H1 (cell line): Measurements from ENCODE around the gene OSBPL5. TPM values are rescaled to one million over a fixed set of nuclear protein-coding genes. Genes with fewer than 3 reads are reported as not detected.

Experiments used
- BACH1 ChIP-seq: IDR thresholded peaks from 2 replicates; pipeline ENCODE4 v1.6.1; 2012; ENCODE audit warnings: low read length, improper control_type of control experiment
- KDM1A ChIP-seq: fragments of 200-600, 300-600 bp; sonication (generic); IDR thresholded peaks from 2 replicates; pipeline ENCODE4 v1.7.1; 2016; ENCODE audit warnings: mild to moderate bottlenecking, low read length, borderline replicate concordance
- polyA plus RNA-seq, 7 experiments: library from polyadenylated mRNA; depleted of rRNA in 3 of 7; stranded (reverse) in 5 of 7; unstranded in 2 of 7; fragments of >200 nt in 5 of 7; fragments of 200-250 nt in 2 of 7; gene quantifications; 1 replicate in 5 of 7; 2 replicates in 1 of 7; 4 replicates in 1 of 7; pipeline versions ENCODE4 v1.2.1 to v1.2.3, GENCODE V29; 2011 to 2013; ENCODE audit warnings: missing spikeins in 2 of 7, mixed read lengths in 2 of 7
- total RNA-seq: library from RNA; stranded (reverse); fragmentation: NEBNext Ultra II Directional; extraction: Animal tissue kit (Norgen Biotek cat#: 25700); gene quantifications from 2 replicates; pipeline ENCODE4 v1.2.1, GENCODE V29; 2021

OSBPL5 gene
- total and polyA plus RNA-seq, 2 of the 8 experiments (the other 6 are each of a cell fraction or from before 2014, with no cell fraction given) = 3.4 to 9.9 TPM

GRCh38 chr11:3147257-3147619 lies 17.9 kb downstream of the OSBPL5 start (continued):
- no peak for TF ChIP-seq BACH1
- TF ChIP-seq KDM1A = no peak
